GM03348 (cell line): ENCODE measurements around the gene KIF1B.

Experiments used
- DNase-seq: peaks from one replicate; pipeline ENCODE4 v3.0.0; 2012; ENCODE audit warnings: low spot score

Gene KIF1B

GRCh38 chr1:10328180-10328963 lies 118.0 kb downstream of the KIF1B start:
- no peak for DNase-seq

DNA sequence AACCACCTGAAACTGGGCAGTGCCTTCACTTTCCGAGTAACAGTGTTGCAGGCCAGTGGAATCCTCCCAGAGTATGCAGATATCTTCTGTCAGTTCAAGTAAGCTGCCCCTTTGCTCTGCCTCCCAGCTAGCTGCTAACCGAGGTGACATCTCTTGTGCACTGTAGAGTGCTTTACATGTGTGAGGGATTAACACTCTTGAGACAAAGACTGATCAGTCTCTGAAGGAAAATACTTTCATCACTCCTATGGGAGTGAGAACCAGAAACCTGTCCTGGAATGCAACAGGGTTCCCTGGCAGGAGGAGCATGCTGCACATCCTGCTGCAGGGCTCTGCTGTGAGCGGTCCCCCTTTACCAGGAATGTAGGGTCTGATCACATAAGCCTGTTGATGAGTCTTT lies 127.1 kb downstream of the KIF1B start:
- DNase-seq: no peak

GRCh38 chr1:10338047-10338446 lies 127.7 kb downstream of the KIF1B start:
- peak; percentile 76 for DNase-seq

DNA sequence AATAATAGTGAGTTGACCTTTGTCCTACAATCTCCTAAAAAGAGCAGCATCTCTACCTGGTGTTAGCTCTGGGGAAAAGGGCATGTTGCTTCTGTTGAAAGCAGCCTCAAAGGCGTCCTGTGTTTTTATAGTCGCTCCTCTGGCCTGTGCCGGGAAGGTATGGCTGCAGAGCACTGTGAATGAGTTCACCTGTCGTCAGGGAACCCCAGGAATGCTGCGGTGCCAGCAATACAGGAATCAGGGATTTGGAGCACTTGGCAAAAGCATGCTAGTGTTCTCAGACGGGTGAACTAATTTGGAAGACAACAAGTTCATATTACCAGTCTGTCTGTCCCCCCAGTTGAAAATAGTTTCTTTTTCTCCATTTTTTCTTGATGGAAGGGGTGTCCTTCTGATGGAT lies 128.2 kb downstream of the KIF1B start:
- no peak for DNase-seq

GRCh38 chr1:10339036-10339567 lies 128.7 kb downstream of the KIF1B start:
- DNase-seq: no peak

- peak; percentile 39 for DNase-seq
Observed at GRCh38 chr1:10339815-10340214, 129.4 kb downstream of the KIF1B start.

DNA sequence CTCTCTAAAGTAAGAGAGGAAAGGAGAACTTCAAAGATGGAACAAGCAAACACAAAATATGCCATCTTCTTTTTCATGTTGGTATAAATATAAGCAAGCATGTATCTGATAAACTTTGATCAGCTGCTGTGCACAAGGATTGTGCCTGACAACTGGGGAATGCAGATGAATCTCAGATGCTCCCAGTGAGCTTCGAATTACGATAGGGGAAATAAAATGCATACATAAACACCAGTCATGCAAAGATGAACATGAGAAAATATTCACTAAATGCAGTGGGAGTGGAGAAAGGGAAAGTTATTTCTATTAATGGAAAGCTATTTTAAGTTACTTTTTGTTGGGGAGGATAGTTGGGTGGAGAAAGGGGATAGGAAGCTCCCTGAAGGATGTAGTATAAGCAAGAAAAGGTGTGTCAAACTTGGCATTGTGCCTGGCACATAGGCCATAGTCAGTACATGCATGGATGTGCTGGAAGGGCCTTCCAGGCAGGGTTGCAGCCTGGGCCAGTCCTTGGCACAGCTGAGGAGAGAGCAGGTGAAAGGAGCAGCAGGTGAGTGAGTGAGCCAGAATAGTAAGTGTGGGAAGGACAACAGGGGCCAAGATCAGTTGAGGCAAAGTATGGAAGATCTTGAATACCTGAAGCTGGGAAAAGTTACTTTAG lies 130.7 kb downstream of the KIF1B start:
- DNase-seq: no peak

GRCh38 chr1:10347109-10347508 lies 136.7 kb downstream of the KIF1B start:
- no peak for DNase-seq

GRCh38 chr1:10353282-10353681 lies 142.9 kb downstream of the KIF1B start:
- DNase-seq: no peak

GRCh38 chr1:10353693-10354092 lies 143.3 kb downstream of the KIF1B start:
- no peak for DNase-seq

DNA sequence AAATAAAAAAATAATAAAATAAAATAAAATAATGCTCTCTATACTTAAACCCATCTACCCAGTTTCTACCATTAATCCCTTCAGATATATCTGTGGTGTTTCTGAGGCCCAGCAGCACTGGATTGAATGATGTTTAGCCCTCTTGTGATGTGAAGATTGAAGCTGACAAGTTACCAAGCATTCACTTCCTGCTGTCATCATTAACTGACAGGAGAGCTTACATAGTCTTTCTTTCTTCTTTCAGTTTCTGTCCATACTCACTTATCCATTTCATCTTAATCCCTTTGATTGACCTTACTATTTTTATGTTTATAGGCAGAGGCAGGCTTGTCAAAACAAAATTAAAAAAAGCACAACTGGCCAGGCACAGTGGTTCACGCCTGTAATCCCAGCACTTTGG lies 149.7 kb downstream of the KIF1B start:
- DNase-seq: no peak

GRCh38 chr1:10361515-10361914 lies 151.1 kb downstream of the KIF1B start:
- no peak for DNase-seq

DNA sequence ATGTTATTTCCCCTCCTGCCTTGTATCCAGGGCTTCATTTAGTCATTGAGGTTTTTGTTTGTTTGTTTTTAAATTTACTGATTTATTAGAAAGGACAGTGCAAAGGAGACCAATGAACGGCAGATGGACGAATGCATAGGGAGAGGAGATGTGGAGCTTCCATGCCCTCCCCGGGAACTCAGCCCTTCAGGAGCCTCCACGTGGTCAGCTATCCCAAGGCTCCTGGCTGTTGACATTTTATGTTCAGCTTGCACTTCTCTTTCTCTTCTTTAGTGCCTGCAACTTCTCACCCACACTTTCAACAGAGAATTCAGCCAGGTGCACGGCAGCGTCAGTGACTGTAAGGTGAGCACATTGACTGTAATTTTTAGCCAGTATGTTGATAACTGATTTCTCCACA lies 157.8 kb downstream of the KIF1B start:
- no peak for DNase-seq

DNA sequence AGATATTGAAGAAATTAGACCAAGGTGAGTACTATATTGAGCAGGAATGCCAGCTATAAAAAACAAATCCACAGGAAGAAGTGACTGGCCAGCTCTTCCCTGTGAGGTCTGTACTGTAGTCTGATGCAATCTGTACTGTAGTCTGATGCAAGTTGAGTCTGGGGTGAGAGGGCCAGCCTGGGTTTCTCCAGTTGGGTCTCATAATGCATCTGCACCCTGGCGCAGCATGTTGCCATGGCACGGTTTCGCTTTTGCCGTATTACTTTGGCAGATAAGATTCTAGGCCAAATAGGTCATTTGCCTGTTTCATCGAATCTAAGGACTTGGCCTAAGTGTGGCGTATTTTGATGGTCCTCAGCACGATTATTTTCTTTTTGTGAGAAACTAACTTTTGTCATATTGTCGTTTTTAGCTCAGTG lies 164.1 kb downstream of the KIF1B start:
- peak; percentile 22 for DNase-seq

- peak; percentile 83 for DNase-seq
Observed at GRCh38 chr1:10377365-10378029, 167.1 kb downstream of the KIF1B start.

GRCh38 chr1:10378081-10378841 lies 167.9 kb downstream of the KIF1B start:
- no peak for DNase-seq

- DNase-seq: no peak
Observed at GRCh38 chr1:10379101-10379620, 168.8 kb downstream of the KIF1B start.

DNA sequence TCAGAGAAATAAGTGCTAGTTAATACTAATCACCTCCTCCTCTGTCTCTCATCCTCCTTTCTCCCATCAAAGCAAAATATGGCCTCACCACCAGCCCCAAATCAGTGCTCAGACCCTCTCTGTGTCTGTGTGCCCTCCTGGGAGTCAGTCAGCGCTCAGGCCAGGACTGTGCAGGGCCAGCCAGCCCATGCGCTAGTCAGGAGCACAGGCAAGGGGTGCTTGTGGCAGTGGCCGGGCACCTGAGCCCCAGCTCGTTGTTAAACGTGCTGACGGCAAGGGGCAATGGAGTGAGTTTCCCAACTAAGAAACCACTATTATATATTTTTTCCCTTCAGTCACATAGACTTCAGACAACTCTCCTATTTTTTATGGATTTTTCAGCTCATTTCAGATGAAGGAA lies 169.3 kb downstream of the KIF1B start:
- DNase-seq: no peak

- DNase-seq: peak; percentile 77
Observed at GRCh38 chr1:10380594-10381275, 170.4 kb downstream of the KIF1B start.

GRCh38 chr1:10383630-10384029 lies 173.3 kb downstream of the KIF1B start:
- DNase-seq: no peak

DNA sequence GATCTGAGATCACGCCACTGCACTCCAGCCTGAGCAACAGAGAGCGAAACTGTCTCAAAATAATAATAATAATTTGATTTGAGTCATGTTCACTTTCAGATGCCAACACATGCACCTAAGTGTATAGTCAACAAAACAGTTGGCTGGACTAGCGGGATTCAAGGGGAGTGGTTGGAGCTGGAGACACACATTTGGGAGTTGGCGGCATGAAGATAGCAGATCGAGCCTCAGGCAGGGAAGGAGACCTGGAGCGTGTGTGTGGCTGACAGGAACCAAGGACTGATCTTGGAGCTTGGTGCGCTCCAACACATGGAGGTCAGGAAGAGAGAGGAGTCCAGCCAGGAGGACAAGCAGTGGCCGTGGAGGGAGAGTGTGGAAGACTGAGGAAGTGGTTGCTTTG lies 173.8 kb downstream of the KIF1B start:
- no peak for DNase-seq
